K562 (cell line): ENCODE data around the gene FOXD3. TPM values are rescaled to one million over a fixed set of nuclear protein-coding genes. Genes with fewer than 3 reads are reported as not detected.

Experiments used
- ATAC-seq: fragments of 200-7000 bp; cut with Tn5 transposase; 3 replicates; pipeline ENCODE4 v1.9.1; 2020; ENCODE audit warnings: moderate library complexity
- BruUV-seq: library from RNA; stranded (reverse); fragments of 400-500 nt; replicated peaks from 2 replicates; lab custom pipeline; 2021; lab: Mats Ljungman, UMichigan
- CTCF ChIA-PET: fragments of 300-600 bp; formaldehyde crosslinking; extraction: SDS; loops from one replicate; lab custom pipeline; 2021; ENCODE audit warnings: low intra/inter-chr PET ratio; lab: Yijun Ruan, JAX
- POLR2A ChIA-PET: fragments of 300-600, 350-650 bp; sonication (Branson Sonifier 250); formaldehyde crosslinking; extraction: SDS; loops from one replicate; lab custom pipeline; 2021; ENCODE audit warnings: antibody characterized with exemption, inconsistent platforms; lab: Yijun Ruan, JAX
- DNase-seq, 4 experiments: peaks; one replicate each; pipeline versions ENCODE4 v3.0.0 to v3.0.0-alpha.2; 2011 to 2018; ENCODE audit warnings: low spot score in 3 of 4, mixed read lengths in 3 of 4; ENCODE audit errors: extremely low read depth in 1 of 4
- FAIRE-seq: peaks from 2 replicates; lab custom pipeline; 2011; peaks lifted over from hg19 to GRCh38; lab: Jason Lieb, UNC
- H2AFZ ChIP-seq: 2 replicates; pipeline ENCODE4 v1.6.0; 2011; ENCODE audit warnings: low read depth, low read length, control low read depth, inconsistent platforms
- H3K27ac ChIP-seq: fragments of 200-600 bp; 3 replicates; pipeline ENCODE4 v1.8.0; 2011; ENCODE audit warnings: low read depth, mild to moderate bottlenecking, control low read depth, inconsistent platforms, low read length, moderate library complexity, mixed read lengths; ENCODE audit errors: extremely low read depth
- H3K27me3 ChIP-seq, 2 experiments: fragments of 300-600 bp in 1 of 2; 2 replicates in 1 of 2; 3 replicates in 1 of 2; pipeline versions ENCODE4 v1.6.0 to v1.8.0; 2011; ENCODE audit warnings: inconsistent platforms in 2 of 2, low read length in 2 of 2, mild to moderate bottlenecking in 1 of 2, mixed read lengths in 1 of 2, moderate library complexity in 1 of 2; ENCODE audit not compliant: control insufficient read depth in 2 of 2, insufficient read depth in 2 of 2
- H3K36me3 ChIP-seq: fragments of 300-600 bp; 3 replicates; pipeline ENCODE4 v1.8.0; 2011; ENCODE audit warnings: mild to moderate bottlenecking, low read length, inconsistent platforms; ENCODE audit not compliant: control insufficient read depth, insufficient read depth
- H3K4me1 ChIP-seq, 2 experiments: fragments of 200-600 bp in 1 of 2; replicated peaks in 1 of 2; 2 replicates in 1 of 2; 3 replicates in 1 of 2; pipeline versions ENCODE4 v1.5.1 to v1.8.0; 2011; ENCODE audit warnings: inconsistent platforms in 2 of 2, low read length in 2 of 2, mild to moderate bottlenecking in 1 of 2, mixed read lengths in 1 of 2, moderate library complexity in 1 of 2; ENCODE audit not compliant: control insufficient read depth in 2 of 2, insufficient read depth in 2 of 2
- H3K4me2 ChIP-seq: 2 replicates; pipeline ENCODE4 v1.6.1; 2011; ENCODE audit warnings: low read length, control low read depth, inconsistent platforms, mixed read lengths; ENCODE audit not compliant: insufficient read depth
- H3K4me3 ChIP-seq: fragments of 200-600 bp; sonication (generic), shearing (Covaris generic); 2 replicates; pipeline ENCODE4 v1.5.1; 2016; ENCODE audit warnings: control low read depth, inconsistent platforms
- H3K79me2 ChIP-seq: fragments of 200-600 bp; 3 replicates; pipeline ENCODE4 v1.8.0; 2011; ENCODE audit warnings: low read length, inconsistent platforms; ENCODE audit not compliant: control insufficient read depth, insufficient read depth
- H3K9ac ChIP-seq, 2 experiments: 2 replicates each; pipeline versions ENCODE4 v1.6.0 to v1.6.1; 2011; ENCODE audit warnings: low read depth in 2 of 2, low read length in 2 of 2, control low read depth in 1 of 2, inconsistent platforms in 1 of 2, mild to moderate bottlenecking in 1 of 2, mixed read lengths in 1 of 2; ENCODE audit not compliant: insufficient read depth in 1 of 2
- H3K9me1 ChIP-seq: one replicate; pipeline ENCODE4 v1.6.0; 2011; ENCODE audit warnings: inconsistent platforms, mild to moderate bottlenecking, low read length, moderate library complexity; ENCODE audit not compliant: control insufficient read depth, insufficient read depth
- H3K9me3 ChIP-seq: replicated peaks from 2 replicates; pipeline ENCODE4 v1.5.1; 2011; ENCODE audit warnings: low read depth, low read length, inconsistent platforms; ENCODE audit not compliant: control insufficient read depth, insufficient read depth
- H4K20me1 ChIP-seq: replicated peaks from 2 replicates; pipeline ENCODE4 v1.6.1; 2011; ENCODE audit warnings: low read length, inconsistent platforms, mixed read lengths; ENCODE audit not compliant: control insufficient read depth, insufficient read depth
- BRD4 ChIP-seq: fragments of 200-600 bp; sonication (generic); IDR thresholded peaks from 2 replicates; pipeline ENCODE4 v1.6.1; 2017; ENCODE audit warnings: inconsistent platforms
- KLF6 ChIP-seq: fragments of 250-450 bp; sonication (Bioruptor Pico); IDR thresholded peaks from 2 replicates; pipeline ENCODE4 v1.4.0; 2020; ENCODE audit warnings: mild to moderate bottlenecking, moderate library complexity, borderline replicate concordance
- NFXL1 ChIP-seq: fragments of 450-650 bp; formaldehyde crosslinking; IDR thresholded peaks from 2 replicates; pipeline ENCODE4 v1.4.0; 2021; ENCODE audit warnings: mild to moderate bottlenecking
- POLR2H ChIP-seq: IDR thresholded peaks from 2 replicates; pipeline ENCODE4 v1.6.1; 2016; ENCODE audit warnings: missing genetic modification characterization, low read depth, mild to moderate bottlenecking, control low read depth, missing compliant biosample characterization, moderate library complexity
- TEAD4 ChIP-seq, 2 experiments: sonication (generic) in 1 of 2; formaldehyde crosslinking in 1 of 2; IDR thresholded peaks; 2 replicates each; pipeline versions ENCODE4 v1.6.1 to v1.8.0; 2012 to 2022; ENCODE audit warnings: borderline replicate concordance in 1 of 2, inconsistent platforms in 1 of 2, low read length in 1 of 2, mild to moderate bottlenecking in 1 of 2, missing genetic modification reagents in 1 of 2
- ZBTB17 ChIP-seq: fragments of 450-650 bp; formaldehyde crosslinking; IDR thresholded peaks from 2 replicates; pipeline ENCODE4 v1.4.0; 2020; ENCODE audit warnings: mild to moderate bottlenecking
- ZNF134 ChIP-seq: fragments of 250-450 bp; sonication (Bioruptor Pico); conservative IDR thresholded peaks from 2 replicates; pipeline ENCODE4 v1.4.0; 2020
- WGBS: fragments of 100-300 bp; shearing (Covaris generic); methylation state at CpG from one replicate; pipeline ENCODE4 v1.1.6; 2016; ENCODE audit warnings: low coverage, mixed read lengths; ENCODE audit not compliant: insufficient coverage; ENCODE audit errors: missing lambda C conversion rate; 5-methylcytosine and 5-hydroxymethylcytosine counted together
- in situ Hi-C: fragments of 300-500 bp; cut with MboI; formaldehyde crosslinking; loops from 4 replicates; pipeline ENCODE4 v1.15.0; 2018; ENCODE audit warnings: inconsistent platforms, mixed read lengths
- intact Hi-C: fragments of 100-400 bp; cut with micrococcal nuclease; formaldehyde crosslinking; loops from 2 replicates; pipeline ENCODE4 v1.14.2; 2022
- polyA plus RNA-seq, 8 experiments: library from polyadenylated mRNA; depleted of rRNA in 4 of 8; stranded (reverse) in 5 of 8; unstranded in 3 of 8; fragments of >200 nt; fragmentation: Nextera tagmentation in 2 of 8; fragmentation: Illumina TruSeq in 1 of 8; extraction: Ambion mirVana in 2 of 8; extraction: Trizol in 1 of 8; gene quantifications; 2 replicates each; pipeline versions ENCODE4 v1.2.1 to v1.2.3, GENCODE V29; 2011 to 2014; ENCODE audit warnings: inconsistent platforms in 1 of 8, missing spikeins in 1 of 8
- total RNA-seq, 7 experiments: library from RNA; depleted of rRNA in 6 of 7; stranded (reverse); fragments of >200 nt in 6 of 7; fragmentation: Illumina TruSeq in 2 of 7; extraction: Trizol in 2 of 7; gene quantifications; 2 replicates each; pipeline versions ENCODE4 v1.2.1 to v1.2.3, GENCODE V29; 2011 to 2021; ENCODE audit warnings: low replicate concordance in 1 of 7
- TF ChIP-seq, protein P1 (sequence below): sonication (generic); formaldehyde crosslinking; IDR thresholded peaks from 2 replicates; pipeline ENCODE4 v1.8.0; 2022; ENCODE audit warnings: mild to moderate bottlenecking, missing genetic modification reagents
- TF ChIP-seq, protein P2 (sequence below), 2 experiments: fragments of 450-650 bp in 1 of 2; sonication (generic) in 1 of 2; formaldehyde crosslinking; conservative IDR thresholded peaks; 2 replicates each; pipeline versions ENCODE4 v1.4.0 to v1.8.1; 2020 to 2022; ENCODE audit warnings: mild to moderate bottlenecking in 1 of 2, missing genetic modification reagents in 1 of 2
- TF ChIP-seq, protein P3 (sequence below): fragments of 450-650 bp; IDR thresholded peaks from 2 replicates; pipeline ENCODE4 v1.6.1; 2016; ENCODE audit warnings: low read depth, mild to moderate bottlenecking, moderate library complexity
- TF ChIP-seq, protein P4 (sequence below): fragments of 250-450 bp; sonication (Bioruptor Pico); IDR thresholded peaks from 2 replicates; pipeline ENCODE4 v1.4.0; 2020; ENCODE audit warnings: borderline replicate concordance
- TF ChIP-seq, protein P5 (sequence below): sonication (generic); formaldehyde crosslinking; IDR thresholded peaks from 2 replicates; pipeline ENCODE4 v1.8.0; 2022; ENCODE audit warnings: mild to moderate bottlenecking, missing genetic modification reagents, borderline replicate concordance

Gene FOXD3
- total and polyA plus RNA-seq, 9 of the 15 experiments (the other 6 are each of a cell fraction or from before 2014, with no cell fraction given) = 0.06 to 0.45 (median 0.10) TPM; not detected in 2

DNA sequence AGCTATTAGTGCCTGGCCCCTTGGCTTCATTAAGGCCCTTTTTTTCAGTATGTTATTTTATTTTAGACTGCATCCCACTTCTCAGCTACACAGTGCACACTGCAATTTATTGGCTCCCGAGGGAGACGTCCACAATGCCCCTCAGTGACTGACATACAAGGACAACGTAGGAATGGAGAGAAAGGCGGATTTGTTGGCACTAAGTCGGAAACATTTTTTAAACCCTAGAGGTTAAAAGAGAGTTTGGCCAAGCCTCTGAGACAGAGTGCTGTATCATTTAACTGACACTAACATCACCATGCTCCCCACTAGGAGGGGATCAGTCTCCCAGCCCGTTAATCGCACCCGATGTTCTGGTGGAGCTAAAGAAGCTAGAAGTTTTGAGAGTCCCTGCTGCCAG lies 45.7 kb upstream of the FOXD3 start:
- in situ Hi-C loops (no loop called here), intact Hi-C loops (no loop called here)
- BruUV-seq = no TSS peak
- ATAC-seq = no peak; the same call in 1 of the 3 replicates
- Histone ChIP-seq H3K9ac (no peak overlapping the region), H4K20me1 (no peaks in the 10 kb centered on the region), H3K27me3 (peaks cover 3% of the 10 kb centered on the region in 2 experiments; a peak in 3 of 5 replicates), H3K4me3 (no peak overlapping the region), H3K4me1 (no peaks in the 10 kb centered on the region), H3K36me3 (no peaks in the 10 kb centered on the region), H2AFZ (no peak overlapping the region), H3K27ac (no peak overlapping the region), H3K9me1 (no peaks in the 10 kb centered on the region), H3K9me3 (no peaks in the 10 kb centered on the region), H3K79me2 (no peaks in the 10 kb centered on the region), H3K4me2 (no peak overlapping the region)
- no peak for DNase-seq
- WGBS = 0% methylated on average over 8 of the region's 8 CpGs
- CTCF ChIA-PET = no interaction called here
- FAIRE-seq = no peak
- POLR2A ChIA-PET = no interaction called here
- TF ChIP-seq, protein P1, sequence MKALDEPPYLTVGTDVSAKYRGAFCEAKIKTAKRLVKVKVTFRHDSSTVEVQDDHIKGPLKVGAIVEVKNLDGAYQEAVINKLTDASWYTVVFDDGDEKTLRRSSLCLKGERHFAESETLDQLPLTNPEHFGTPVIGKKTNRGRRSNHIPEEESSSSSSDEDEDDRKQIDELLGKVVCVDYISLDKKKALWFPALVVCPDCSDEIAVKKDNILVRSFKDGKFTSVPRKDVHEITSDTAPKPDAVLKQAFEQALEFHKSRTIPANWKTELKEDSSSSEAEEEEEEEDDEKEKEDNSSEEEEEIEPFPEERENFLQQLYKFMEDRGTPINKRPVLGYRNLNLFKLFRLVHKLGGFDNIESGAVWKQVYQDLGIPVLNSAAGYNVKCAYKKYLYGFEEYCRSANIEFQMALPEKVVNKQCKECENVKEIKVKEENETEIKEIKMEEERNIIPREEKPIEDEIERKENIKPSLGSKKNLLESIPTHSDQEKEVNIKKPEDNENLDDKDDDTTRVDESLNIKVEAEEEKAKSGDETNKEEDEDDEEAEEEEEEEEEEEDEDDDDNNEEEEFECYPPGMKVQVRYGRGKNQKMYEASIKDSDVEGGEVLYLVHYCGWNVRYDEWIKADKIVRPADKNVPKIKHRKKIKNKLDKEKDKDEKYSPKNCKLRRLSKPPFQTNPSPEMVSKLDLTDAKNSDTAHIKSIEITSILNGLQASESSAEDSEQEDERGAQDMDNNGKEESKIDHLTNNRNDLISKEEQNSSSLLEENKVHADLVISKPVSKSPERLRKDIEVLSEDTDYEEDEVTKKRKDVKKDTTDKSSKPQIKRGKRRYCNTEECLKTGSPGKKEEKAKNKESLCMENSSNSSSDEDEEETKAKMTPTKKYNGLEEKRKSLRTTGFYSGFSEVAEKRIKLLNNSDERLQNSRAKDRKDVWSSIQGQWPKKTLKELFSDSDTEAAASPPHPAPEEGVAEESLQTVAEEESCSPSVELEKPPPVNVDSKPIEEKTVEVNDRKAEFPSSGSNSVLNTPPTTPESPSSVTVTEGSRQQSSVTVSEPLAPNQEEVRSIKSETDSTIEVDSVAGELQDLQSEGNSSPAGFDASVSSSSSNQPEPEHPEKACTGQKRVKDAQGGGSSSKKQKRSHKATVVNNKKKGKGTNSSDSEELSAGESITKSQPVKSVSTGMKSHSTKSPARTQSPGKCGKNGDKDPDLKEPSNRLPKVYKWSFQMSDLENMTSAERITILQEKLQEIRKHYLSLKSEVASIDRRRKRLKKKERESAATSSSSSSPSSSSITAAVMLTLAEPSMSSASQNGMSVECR (CRISPR knock-in tag) = no peak
- TF ChIP-seq, protein P2, sequence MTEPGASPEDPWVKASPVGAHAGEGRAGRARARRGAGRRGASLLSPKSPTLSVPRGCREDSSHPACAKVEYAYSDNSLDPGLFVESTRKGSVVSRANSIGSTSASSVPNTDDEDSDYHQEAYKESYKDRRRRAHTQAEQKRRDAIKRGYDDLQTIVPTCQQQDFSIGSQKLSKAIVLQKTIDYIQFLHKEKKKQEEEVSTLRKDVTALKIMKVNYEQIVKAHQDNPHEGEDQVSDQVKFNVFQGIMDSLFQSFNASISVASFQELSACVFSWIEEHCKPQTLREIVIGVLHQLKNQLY (CRISPR knock-in tag; conservative IDR thresholded peaks at IDR 0.05) = no peak
- TF ChIP-seq BRD4 = no peak
- TF ChIP-seq, protein P3, sequence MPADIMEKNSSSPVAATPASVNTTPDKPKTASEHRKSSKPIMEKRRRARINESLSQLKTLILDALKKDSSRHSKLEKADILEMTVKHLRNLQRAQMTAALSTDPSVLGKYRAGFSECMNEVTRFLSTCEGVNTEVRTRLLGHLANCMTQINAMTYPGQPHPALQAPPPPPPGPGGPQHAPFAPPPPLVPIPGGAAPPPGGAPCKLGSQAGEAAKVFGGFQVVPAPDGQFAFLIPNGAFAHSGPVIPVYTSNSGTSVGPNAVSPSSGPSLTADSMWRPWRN = no peak
- no peak for TF ChIP-seq TEAD4 (IDR thresholded peaks at IDR 0.05; ENCODE audit: low read length)
- no peak for TF ChIP-seq TEAD4 (CRISPR knock-in tag; IDR thresholded peaks at IDR 0.05; ENCODE audit: borderline replicate concordance)
- TF ChIP-seq, protein P4, sequence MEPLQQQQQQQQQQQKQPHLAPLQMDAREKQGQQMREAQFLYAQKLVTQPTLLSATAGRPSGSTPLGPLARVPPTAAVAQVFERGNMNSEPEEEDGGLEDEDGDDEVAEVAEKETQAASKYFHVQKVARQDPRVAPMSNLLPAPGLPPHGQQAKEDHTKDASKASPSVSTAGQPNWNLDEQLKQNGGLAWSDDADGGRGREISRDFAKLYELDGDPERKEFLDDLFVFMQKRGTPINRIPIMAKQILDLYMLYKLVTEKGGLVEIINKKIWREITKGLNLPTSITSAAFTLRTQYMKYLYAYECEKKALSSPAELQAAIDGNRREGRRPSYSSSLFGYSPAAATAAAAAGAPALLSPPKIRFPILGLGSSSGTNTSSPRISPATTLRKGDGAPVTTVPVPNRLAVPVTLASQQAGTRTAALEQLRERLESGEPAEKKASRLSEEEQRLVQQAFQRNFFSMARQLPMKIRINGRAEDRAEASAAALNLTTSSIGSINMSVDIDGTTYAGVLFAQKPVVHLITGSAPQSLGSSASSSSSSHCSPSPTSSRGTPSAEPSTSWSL (CRISPR knock-in tag) = no peak
- no peak for TF ChIP-seq ZBTB17 (CRISPR knock-in tag)
- TF ChIP-seq ZNF134 (CRISPR knock-in tag) = no peak
- TF ChIP-seq POLR2H (tag) = no peak
- no peak for TF ChIP-seq KLF6 (CRISPR knock-in tag)
- TF ChIP-seq, protein P5, sequence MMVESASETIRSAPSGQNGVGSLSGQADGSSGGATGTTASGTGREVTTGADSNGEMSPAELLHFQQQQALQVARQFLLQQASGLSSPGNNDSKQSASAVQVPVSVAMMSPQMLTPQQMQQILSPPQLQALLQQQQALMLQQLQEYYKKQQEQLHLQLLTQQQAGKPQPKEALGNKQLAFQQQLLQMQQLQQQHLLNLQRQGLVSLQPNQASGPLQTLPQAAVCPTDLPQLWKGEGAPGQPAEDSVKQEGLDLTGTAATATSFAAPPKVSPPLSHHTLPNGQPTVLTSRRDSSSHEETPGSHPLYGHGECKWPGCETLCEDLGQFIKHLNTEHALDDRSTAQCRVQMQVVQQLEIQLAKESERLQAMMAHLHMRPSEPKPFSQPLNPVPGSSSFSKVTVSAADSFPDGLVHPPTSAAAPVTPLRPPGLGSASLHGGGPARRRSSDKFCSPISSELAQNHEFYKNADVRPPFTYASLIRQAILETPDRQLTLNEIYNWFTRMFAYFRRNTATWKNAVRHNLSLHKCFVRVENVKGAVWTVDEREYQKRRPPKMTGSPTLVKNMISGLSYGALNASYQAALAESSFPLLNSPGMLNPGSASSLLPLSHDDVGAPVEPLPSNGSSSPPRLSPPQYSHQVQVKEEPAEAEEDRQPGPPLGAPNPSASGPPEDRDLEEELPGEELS (CRISPR knock-in tag) = no peak
- TF ChIP-seq NFXL1 (CRISPR knock-in tag) = no peak
